GM19463 (cell line): ENCODE measurements around the gene ANKRD49.

Source experiments
- ATAC-seq: cut with Tn5 transposase; IDR thresholded peaks from one replicate; pipeline ENCODE4 v1.9.1; 2021; ENCODE audit warnings: mild to moderate bottlenecking, moderate library complexity; ENCODE audit not compliant: unreplicated experiment

The ANKRD49 gene

GRCh38 chr11:94543695-94544645, 50.2 kb downstream of the ANKRD49 start, which contains the start of gene FUT4:
TSS of gene FUT4 (plus strand) at chr11:94543921. CDS start at chr11:94544134, 213 bp downstream.
- ATAC-seq = peak; percentile 78

GRCh38 chr11:94544646-94545263, 51.0 kb downstream of the ANKRD49 start:
- ATAC-seq = no peak

- no peak for ATAC-seq
Measured at GRCh38 chr11:94545264-94546161, 51.7 kb downstream of the ANKRD49 start.

GRCh38 chr11:94546162-94546470, 52.3 kb downstream of the ANKRD49 start:
- ATAC-seq = no peak

GRCh38 chr11:94546886-94547285, 53.1 kb downstream of the ANKRD49 start:
- ATAC-seq = no peak

GRCh38 chr11:94549146-94549545, 55.4 kb downstream of the ANKRD49 start:
- ATAC-seq = no peak
